Measurements from ENCODE around the gene RNF40. TPM values are rescaled to one million over a fixed set of nuclear protein-coding genes. Genes with fewer than 3 reads are reported as not detected.

Gene RNF40
- total RNA-seq, 1 experiment from 2014 or later, result 130 TPM

DNA sequence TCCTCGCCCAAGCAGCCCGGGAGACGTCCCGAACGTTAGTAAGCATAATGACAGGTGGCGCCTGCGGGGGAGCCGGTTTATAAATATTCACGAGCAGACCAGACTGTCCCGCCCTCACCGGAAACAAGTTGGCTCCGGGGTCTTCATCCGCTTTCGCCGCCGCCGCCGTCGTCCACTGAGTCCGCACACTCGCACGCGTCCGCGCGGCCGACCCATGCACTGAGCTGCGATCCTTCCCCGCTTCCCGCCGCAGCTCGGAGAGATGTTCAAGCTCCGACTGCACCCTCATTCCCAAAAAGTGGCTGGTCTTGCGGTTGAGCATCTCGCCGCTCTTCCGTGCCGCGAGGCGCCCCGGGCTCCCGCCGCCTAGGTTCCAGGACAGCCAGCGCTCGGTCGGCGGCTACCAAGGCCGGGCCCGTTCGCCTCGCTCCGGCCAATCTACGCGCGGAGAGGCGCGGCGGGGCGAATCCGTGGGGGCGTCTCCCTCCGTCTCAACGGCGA, 645 bp upstream of the RNF40 start:
- DNase-seq, result peak; percentile 38
- CTCF ChIA-PET, result no interaction called here
- TF ChIP-seq, protein P1, sequence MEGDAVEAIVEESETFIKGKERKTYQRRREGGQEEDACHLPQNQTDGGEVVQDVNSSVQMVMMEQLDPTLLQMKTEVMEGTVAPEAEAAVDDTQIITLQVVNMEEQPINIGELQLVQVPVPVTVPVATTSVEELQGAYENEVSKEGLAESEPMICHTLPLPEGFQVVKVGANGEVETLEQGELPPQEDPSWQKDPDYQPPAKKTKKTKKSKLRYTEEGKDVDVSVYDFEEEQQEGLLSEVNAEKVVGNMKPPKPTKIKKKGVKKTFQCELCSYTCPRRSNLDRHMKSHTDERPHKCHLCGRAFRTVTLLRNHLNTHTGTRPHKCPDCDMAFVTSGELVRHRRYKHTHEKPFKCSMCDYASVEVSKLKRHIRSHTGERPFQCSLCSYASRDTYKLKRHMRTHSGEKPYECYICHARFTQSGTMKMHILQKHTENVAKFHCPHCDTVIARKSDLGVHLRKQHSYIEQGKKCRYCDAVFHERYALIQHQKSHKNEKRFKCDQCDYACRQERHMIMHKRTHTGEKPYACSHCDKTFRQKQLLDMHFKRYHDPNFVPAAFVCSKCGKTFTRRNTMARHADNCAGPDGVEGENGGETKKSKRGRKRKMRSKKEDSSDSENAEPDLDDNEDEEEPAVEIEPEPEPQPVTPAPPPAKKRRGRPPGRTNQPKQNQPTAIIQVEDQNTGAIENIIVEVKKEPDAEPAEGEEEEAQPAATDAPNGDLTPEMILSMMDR (IDR thresholded peaks at IDR 0.05; ENCODE audit: unreplicated experiment), result no peak
- no peaks in the 10 kb centered on the region for H3K9me3 Mint-ChIP-seq (ENCODE audit: low read depth, unreplicated experiment)
- peak overlapping the region; percentile 96 for H3K4me3 Mint-ChIP-seq (ENCODE audit: low read depth, unreplicated experiment)
- H3K4me1 Mint-ChIP-seq (ENCODE audit: low read depth, unreplicated experiment), result peaks cover 24% of the 10 kb centered on the region
- intact Hi-C loops (cut with micrococcal nuclease; ENCODE audit: unreplicated experiment), result loop anchor here (5.0 kb wide), 1 partner anchor 161 kb away; the partner anchor contains the start of gene FBXL19
- no peaks in the 10 kb centered on the region for H3K27me3 Mint-ChIP-seq (ENCODE audit: unreplicated experiment)
- BruUV-seq (replicated peaks), result no TSS peak
- peak overlapping the region; percentile 94 for H3K27ac Mint-ChIP-seq (ENCODE audit: unreplicated experiment)
- peaks cover 70% of the 10 kb centered on the region for H3K36me3 Mint-ChIP-seq (ENCODE audit: insufficient read depth, unreplicated experiment)

DNA sequence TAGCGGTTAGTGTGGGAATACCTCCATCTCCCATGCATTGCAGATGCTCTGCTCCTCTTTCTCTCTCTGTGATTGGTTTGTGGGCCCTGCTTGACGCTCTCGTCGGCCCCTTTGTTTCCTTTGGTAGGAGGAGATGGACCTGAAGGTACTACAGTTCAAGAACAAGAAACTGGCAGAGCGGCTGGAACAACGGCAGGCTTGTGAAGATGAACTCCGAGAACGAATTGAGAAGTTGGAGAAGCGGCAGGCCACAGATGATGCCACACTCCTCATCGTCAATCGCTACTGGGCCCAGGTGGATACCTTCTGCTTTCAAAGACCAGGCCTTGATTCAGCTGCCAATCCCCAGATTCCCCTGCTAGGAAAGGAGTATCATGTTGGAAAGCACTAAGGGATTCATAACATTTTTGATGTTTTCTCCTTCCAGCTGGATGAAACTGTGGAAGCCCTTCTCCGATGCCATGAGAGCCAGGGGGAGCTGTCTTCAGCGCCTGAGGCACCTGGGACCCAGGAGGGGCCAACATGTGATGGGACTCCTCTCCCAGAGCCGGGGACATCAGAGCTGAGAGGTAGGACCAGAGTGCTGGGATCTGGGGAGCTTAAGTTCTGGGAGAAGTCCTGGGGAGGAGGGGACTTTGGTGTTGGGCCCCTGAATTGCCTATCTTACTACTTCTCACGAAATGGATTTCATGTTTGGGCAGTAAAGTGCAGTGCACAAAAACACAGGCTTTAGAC, 1.0 kb downstream of the RNF40 start:
- intact Hi-C loops (cut with micrococcal nuclease; ENCODE audit: unreplicated experiment), result loop anchor here (5.0 kb wide), 1 partner anchor 159 kb away; the partner anchor contains the start of gene FBXL19
- TF ChIP-seq, protein P1 (IDR thresholded peaks at IDR 0.05; ENCODE audit: unreplicated experiment), result no peak
- CTCF ChIA-PET, result no interaction called here
- no TSS peak for BruUV-seq (replicated peaks)
- no peak for DNase-seq
- peaks cover 24% of the 10 kb centered on the region for H3K4me1 Mint-ChIP-seq (ENCODE audit: low read depth, unreplicated experiment)
- no peaks in the 10 kb centered on the region for H3K9me3 Mint-ChIP-seq (ENCODE audit: low read depth, unreplicated experiment)
- no peaks in the 10 kb centered on the region for H3K27me3 Mint-ChIP-seq (ENCODE audit: unreplicated experiment)
- H3K27ac Mint-ChIP-seq (ENCODE audit: unreplicated experiment), result peak overlapping the region; percentile 94
- H3K4me3 Mint-ChIP-seq (ENCODE audit: low read depth, unreplicated experiment), result peak overlapping the region; percentile 96
- peaks cover 75% of the 10 kb centered on the region for H3K36me3 Mint-ChIP-seq (ENCODE audit: insufficient read depth, unreplicated experiment)

DNA sequence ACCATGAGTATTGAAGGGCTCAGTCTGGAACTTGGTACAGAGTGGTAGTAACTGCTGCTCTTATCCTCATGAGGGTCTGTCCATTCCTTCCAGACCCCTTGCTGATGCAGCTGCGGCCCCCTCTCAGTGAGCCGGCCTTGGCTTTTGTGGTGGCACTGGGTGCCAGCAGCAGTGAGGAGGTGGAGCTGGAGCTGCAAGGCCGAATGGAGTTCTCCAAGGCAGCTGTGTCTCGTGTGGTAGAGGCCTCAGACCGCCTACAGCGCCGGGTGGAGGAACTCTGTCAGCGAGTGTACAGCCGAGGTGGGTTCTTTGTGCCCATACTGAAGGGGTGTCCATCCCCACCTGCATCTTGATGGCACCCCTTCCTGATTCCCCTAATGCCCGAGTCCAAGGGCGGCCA, 2.0 kb downstream of the RNF40 start:
- Mint-ChIP-seq H3K9me3 (ENCODE audit: low read depth, unreplicated experiment) (no peaks in the 10 kb centered on the region), H3K4me3 (ENCODE audit: low read depth, unreplicated experiment) (no peak overlapping the region), H3K4me1 (ENCODE audit: low read depth, unreplicated experiment) (peaks cover 24% of the 10 kb centered on the region), H3K27me3 (ENCODE audit: unreplicated experiment) (no peaks in the 10 kb centered on the region), H3K36me3 (ENCODE audit: insufficient read depth, unreplicated experiment) (peaks cover 80% of the 10 kb centered on the region), H3K27ac (ENCODE audit: unreplicated experiment) (no peak overlapping the region)
- DNase-seq, result no peak
- intact Hi-C loops (cut with micrococcal nuclease; ENCODE audit: unreplicated experiment), result loop anchor here (5.0 kb wide), 1 partner anchor 158 kb away; the partner anchor contains the start of gene FBXL19
- no TSS peak for BruUV-seq (replicated peaks)
- CTCF ChIA-PET, result no interaction called here
- TF ChIP-seq, protein P1 (IDR thresholded peaks at IDR 0.05; ENCODE audit: unreplicated experiment), result no peak

DNA sequence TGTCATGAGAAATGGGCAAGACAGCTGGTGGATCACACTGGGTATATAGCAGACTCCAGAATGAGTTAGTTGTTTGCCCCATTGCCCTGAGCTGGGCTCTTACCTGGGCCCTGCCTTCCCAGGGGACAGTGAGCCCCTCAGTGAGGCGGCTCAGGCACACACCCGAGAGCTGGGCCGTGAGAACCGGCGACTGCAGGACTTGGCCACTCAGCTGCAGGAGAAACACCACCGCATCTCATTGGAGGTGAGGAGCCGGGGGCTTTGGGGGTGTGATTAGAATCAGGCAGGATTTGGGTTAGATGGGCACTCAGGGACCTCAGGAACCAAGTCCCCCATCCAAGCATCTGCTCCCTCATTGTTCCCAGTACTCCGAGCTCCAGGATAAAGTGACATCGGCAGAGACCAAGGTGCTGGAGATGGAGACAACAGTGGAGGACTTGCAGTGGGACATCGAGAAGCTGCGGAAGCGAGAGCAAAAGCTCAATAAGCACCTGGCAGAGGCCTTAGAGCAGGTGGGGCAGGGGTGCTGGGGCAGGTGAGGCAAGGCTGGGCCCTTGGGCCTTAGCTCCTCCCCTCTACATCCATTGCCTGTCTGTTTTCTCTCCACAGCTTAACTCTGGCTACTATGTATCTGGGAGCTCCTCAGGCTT, 2.8 kb downstream of the RNF40 start:
- Mint-ChIP-seq H3K4me3 (ENCODE audit: low read depth, unreplicated experiment) (no peak overlapping the region), H3K36me3 (ENCODE audit: insufficient read depth, unreplicated experiment) (peaks cover 84% of the 10 kb centered on the region), H3K27me3 (ENCODE audit: unreplicated experiment) (no peaks in the 10 kb centered on the region), H3K27ac (ENCODE audit: unreplicated experiment) (no peak overlapping the region), H3K4me1 (ENCODE audit: low read depth, unreplicated experiment) (peaks cover 24% of the 10 kb centered on the region), H3K9me3 (ENCODE audit: low read depth, unreplicated experiment) (no peaks in the 10 kb centered on the region)
- no peak for DNase-seq
- no TSS peak for BruUV-seq (replicated peaks)
- CTCF ChIA-PET, result interaction anchor here (0.6 kb wide), 1 partner anchor 34 kb away, joined by 5 read pairs; no protein-coding TSS in a partner anchor
- intact Hi-C loops (cut with micrococcal nuclease; ENCODE audit: unreplicated experiment), result loop anchor here (5.0 kb wide), 1 partner anchor 157 kb away; the partner anchor contains the start of gene FBXL19
- TF ChIP-seq, protein P1 (IDR thresholded peaks at IDR 0.05; ENCODE audit: unreplicated experiment), result no peak

Data from Calu3 (cell line).